MM.1S (cell line): Measurements from ENCODE around the gene GTPBP4.
"Not testable (repeated sequence)": the region's sequence is repeated elsewhere in the genome, so short reads cannot be mapped to it uniquely, and the experiment has no call there.

ENCODE experiments used
- DNase-seq: peaks from one replicate; pipeline ENCODE4 v3.0.0-alpha.2; 2015
- H2AFZ ChIP-seq: fragments of 300-600 bp; sonication (generic); 2 replicates; pipeline ENCODE4 v1.6.0; 2016; ENCODE audit warnings: antibody characterized with exemption, low read length
- H3F3A ChIP-seq: fragments of 300-600 bp; sonication (generic); 2 replicates; pipeline ENCODE4 v1.6.1; 2016; ENCODE audit warnings: mild to moderate bottlenecking, antibody characterized with exemption, low read length, moderate library complexity, mixed read lengths; ENCODE audit not compliant: insufficient read depth
- H3K27ac ChIP-seq: fragments of 300-600 bp; sonication (generic); 2 replicates; pipeline ENCODE4 v1.5.1; 2016; ENCODE audit warnings: mild to moderate bottlenecking, low read length
- H3K27me3 ChIP-seq: fragments of 300-600 bp; sonication (generic); replicated peaks from 2 replicates; pipeline ENCODE4 v1.6.0; 2016; ENCODE audit warnings: low read length; ENCODE audit not compliant: insufficient read depth
- H3K36me3 ChIP-seq: fragments of 300-600 bp; sonication (generic); replicated peaks from 2 replicates; pipeline ENCODE4 v1.6.1; 2016; ENCODE audit warnings: mild to moderate bottlenecking, low read length, mixed read lengths; ENCODE audit not compliant: insufficient read depth
- H3K4me1 ChIP-seq: fragments of 300-600 bp; sonication (generic); 2 replicates; pipeline ENCODE4 v1.6.1; 2016; ENCODE audit warnings: low read length, mixed read lengths
- H3K4me2 ChIP-seq: fragments of 300-600 bp; sonication (generic); 2 replicates; pipeline ENCODE4 v1.6.0; 2016; ENCODE audit warnings: low read depth, low read length
- H3K4me3 ChIP-seq: fragments of 300-600 bp; sonication (generic); 2 replicates; pipeline ENCODE4 v1.5.1; 2016; ENCODE audit warnings: low read length, mixed read lengths
- H3K79me2 ChIP-seq: fragments of 300-600 bp; sonication (generic); 2 replicates; pipeline ENCODE4 v1.6.1; 2016; ENCODE audit warnings: mixed run types, low read length, mixed read lengths
- H3K9ac ChIP-seq: fragments of 300-600 bp; sonication (generic); 2 replicates; pipeline ENCODE4 v1.6.1; 2016; ENCODE audit warnings: low read length, mixed read lengths
- H3K9me2 ChIP-seq: fragments of 300-600 bp; sonication (generic); replicated peaks from 2 replicates; pipeline ENCODE4 v1.6.1; 2016; ENCODE audit warnings: mild to moderate bottlenecking, low read length, mixed read lengths; ENCODE audit not compliant: insufficient read depth
- H3K9me3 ChIP-seq: fragments of 300-600 bp; sonication (generic); replicated peaks from 2 replicates; pipeline ENCODE4 v1.6.1; 2016; ENCODE audit warnings: mild to moderate bottlenecking, low read length, mixed read lengths; ENCODE audit not compliant: insufficient read depth
- H4K20me1 ChIP-seq: fragments of 300-600 bp; sonication (generic); 2 replicates; pipeline ENCODE4 v1.6.1; 2016; ENCODE audit warnings: mild to moderate bottlenecking, low read length, moderate library complexity, mixed read lengths; ENCODE audit not compliant: insufficient read depth
- CTCF ChIP-seq: fragments of 300-600 bp; sonication (generic); IDR thresholded peaks from 2 replicates; pipeline ENCODE4 v1.5.1; 2016; ENCODE audit warnings: antibody characterized with exemption, low read length, mixed read lengths
- EZH2 ChIP-seq: fragments of 300-600 bp; sonication (generic); optimal IDR thresholded peaks from 2 replicates; pipeline ENCODE3; 2017; ENCODE audit warnings: low read depth, mild to moderate bottlenecking, antibody characterized with exemption, low read length, mixed read lengths
- EZH2phosphoT487 ChIP-seq: fragments of 300-600 bp; sonication (generic); IDR thresholded peaks from 2 replicates; pipeline ENCODE4 v1.6.1; 2018; ENCODE audit warnings: antibody characterized with exemption, low read length

The GTPBP4 gene

GRCh38 chr10:1035201-1035600 is 47.0 kb downstream of the GTPBP4 start:
- Histone ChIP-seq H3K4me3 (no peak overlapping the region), H3K9me2 (no peaks in the 10 kb centered on the region), H3K4me1 (no peaks in the 10 kb centered on the region), H3K79me2 (no peaks in the 10 kb centered on the region), H3K4me2 (no peak overlapping the region), H4K20me1 (no peaks in the 10 kb centered on the region), H3K9me3 (no peaks in the 10 kb centered on the region), H3K9ac (no peak overlapping the region), H2AFZ (no peak overlapping the region), H3K36me3 (peaks cover 8% of the 10 kb centered on the region), H3K27ac (no peak overlapping the region), H3K27me3 (no peaks in the 10 kb centered on the region), H3F3A (0 out of 2 replicates have a peak, but pooled peaks cover 5% of the 10 kb centered on the region)
- DNase-seq: no peak
- TF ChIP-seq CTCF (no peak), EZH2phosphoT487 (no peak), EZH2 (no peak)

- Histone ChIP-seq H3K27ac (no peak overlapping the region), H3K9me2 (no peaks in the 10 kb centered on the region), H4K20me1 (no peaks in the 10 kb centered on the region), H3K4me3 (no peak overlapping the region), H3K27me3 (no peaks in the 10 kb centered on the region), H2AFZ (no peak overlapping the region), H3F3A (0 out of 2 replicates have a peak, but pooled peaks cover 5% of the 10 kb centered on the region), H3K4me1 (no peaks in the 10 kb centered on the region), H3K9me3 (no peaks in the 10 kb centered on the region), H3K79me2 (0 out of 2 replicates have a peak, but pooled peaks cover 3% of the 10 kb centered on the region), H3K9ac (no peak overlapping the region), H3K36me3 (peaks cover 17% of the 10 kb centered on the region), H3K4me2 (no peak overlapping the region)
- DNase-seq: no peak
- TF ChIP-seq EZH2phosphoT487 (no peak), CTCF (no peak), EZH2 (no peak)
These were observed 48.1 kb downstream of the GTPBP4 start for GRCh38 chr10:1036341-1036791.

- peaks cover 19% of the 10 kb centered on the region for H3K36me3 ChIP-seq
- H2AFZ ChIP-seq: no peak overlapping the region
- no peaks in the 10 kb centered on the region for H3K27me3 ChIP-seq
- DNase-seq: no peak
- TF ChIP-seq EZH2phosphoT487 (no peak), CTCF (no peak), EZH2 (no peak)
- H3K27ac ChIP-seq: no peak overlapping the region
- no peak overlapping the region for H3K4me2 ChIP-seq
- H3K4me3 ChIP-seq: no peak overlapping the region
- no peak overlapping the region for H3K9ac ChIP-seq
- H4K20me1 ChIP-seq: no peaks in the 10 kb centered on the region
- no peaks in the 10 kb centered on the region for H3K9me3 ChIP-seq
- 0 out of 2 replicates have a peak, but pooled peaks cover 5% of the 10 kb centered on the region for H3F3A ChIP-seq
- H3K4me1 ChIP-seq: no peaks in the 10 kb centered on the region
- H3K79me2 ChIP-seq: 0 out of 2 replicates have a peak, but pooled peaks cover 4% of the 10 kb centered on the region
- H3K9me2 ChIP-seq: no peaks in the 10 kb centered on the region
These were observed 48.9 kb downstream of the GTPBP4 start for GRCh38 chr10:1037098-1037497.

GRCh38 chr10:1038769-1039168 is 50.5 kb downstream of the GTPBP4 start:
- not testable (repeated sequence) for DNase-seq, H2AFZ ChIP-seq, H3K4me1 ChIP-seq, H3K27ac ChIP-seq, H3K9ac ChIP-seq, H3K9me2 ChIP-seq, H3K4me3 ChIP-seq, H3K9me3 ChIP-seq, H3K4me2 ChIP-seq, H4K20me1 ChIP-seq, H3K27me3 ChIP-seq
- peaks cover 19% of the 10 kb centered on the region for H3K36me3 ChIP-seq
- H3F3A ChIP-seq: peaks cover 14% of the 10 kb centered on the region
- H3K79me2 ChIP-seq: peaks cover 13% of the 10 kb centered on the region
